ENCODE data around the gene SHISA4. TPM values are rescaled to one million over a fixed set of nuclear protein-coding genes. Genes with fewer than 3 reads are reported as not detected.

SHISA4 gene
- total and polyA plus RNA-seq, 2 donors (not counting 1 experiment from before 2014, with no cell fraction given): 0.12 TPM; not detected in 1

- peaks cover 5% of the 10 kb centered on the region for H3K4me1 Mint-ChIP-seq
- no peaks in the 10 kb centered on the region for H3K27me3 ChIP-seq (replicated peaks in 1 of 4; ENCODE audit: control extremely low read depth in 1 of 4, control insufficient read depth in 3 of 4, insufficient read depth in 4 of 4, low read length in 3 of 4)
- intact Hi-C loops (cut with micrococcal nuclease): no loop called here
- no peaks in the 10 kb centered on the region for H3K79me2 ChIP-seq (ENCODE audit: control insufficient read depth, insufficient read depth, low read length)
- CTCF ChIA-PET: no interaction called here
- H3K4me3 ChIP-seq (ENCODE audit: control extremely low read depth in 1 of 5, extremely low read depth in 1 of 5, insufficient read depth in 1 of 5, low read depth in 2 of 5, low read length in 4 of 5): no peak overlapping the region
- H4K20me1 ChIP-seq (ENCODE audit: control insufficient read depth, insufficient read depth, low read length, poor library complexity, severe bottlenecking): no peaks in the 10 kb centered on the region
- no peak for DNase-seq
- no peaks in the 10 kb centered on the region for H3K27me3 Mint-ChIP-seq
- H3K27ac Mint-ChIP-seq: no peak overlapping the region
- peaks cover 0 to 80% of the 10 kb centered on the region in 2 experiments for H3K36me3 ChIP-seq (replicated peaks in 1 of 2; ENCODE audit: control extremely low read depth in 1 of 2, control insufficient read depth in 1 of 2, extremely low read depth in 1 of 2, insufficient read depth in 2 of 2, low read length in 1 of 2)
- no peak for ATAC-seq (ENCODE audit: low read depth)
- H3K4me3 Mint-ChIP-seq: no peak overlapping the region
- no peak overlapping the region for H3K4me2 ChIP-seq (replicated peaks; ENCODE audit: low read depth, low read length, poor library complexity, severe bottlenecking)
- no peaks in the 10 kb centered on the region for H3K9me3 Mint-ChIP-seq (ENCODE audit: insufficient read depth)
- no peak overlapping the region for H2AFZ ChIP-seq (ENCODE audit: insufficient read depth, low read depth, low read length, poor library complexity, severe bottlenecking)
- peaks cover 0 to 3% of the 10 kb centered on the region in 2 donors for H3K4me1 ChIP-seq (ENCODE audit: control insufficient read depth in 2 of 2, insufficient read depth in 2 of 2, low read length in 2 of 2)
- no peak overlapping the region for H3K9ac ChIP-seq (ENCODE audit: low read length)
- H3K27ac ChIP-seq (ENCODE audit: low read length in 2 of 2): no peak overlapping the region
- WGBS (ENCODE audit: insufficient coverage): 100% methylated on average over 6 of the region's 10 CpGs
- H3K9me3 ChIP-seq (ENCODE audit: control extremely low read depth in 1 of 3, control insufficient read depth in 2 of 3, insufficient read depth in 1 of 3, low read length in 2 of 3): no peaks in the 10 kb centered on the region
- no peak for TF ChIP-seq EZH2 (IDR thresholded peaks at IDR 0.05; ENCODE audit: borderline replicate concordance, insufficient read depth, low read depth, low read length, poor library complexity, severe bottlenecking)
- TF ChIP-seq CTCF (IDR thresholded peaks at IDR 0.05): no peak
- POLR2A ChIA-PET: no interaction called here
These were observed 18.3 kb upstream of the SHISA4 start for GRCh38 chr1:201870397-201870796.

GRCh38 chr1:201874672-201875071, 14.0 kb upstream of the SHISA4 start:
- H3K9me3 ChIP-seq (ENCODE audit: control extremely low read depth in 1 of 3, control insufficient read depth in 2 of 3, insufficient read depth in 1 of 3, low read length in 2 of 3): no peaks in the 10 kb centered on the region
- H3K4me1 ChIP-seq (ENCODE audit: control insufficient read depth in 2 of 2, insufficient read depth in 2 of 2, low read length in 2 of 2): no peaks in the 10 kb centered on the region
- H2AFZ ChIP-seq (ENCODE audit: insufficient read depth, low read depth, low read length, poor library complexity, severe bottlenecking): no peak overlapping the region
- no peak overlapping the region for H3K4me3 Mint-ChIP-seq
- peaks cover 2 to 48% of the 10 kb centered on the region in 2 experiments for H3K36me3 ChIP-seq (replicated peaks in 1 of 2; ENCODE audit: control extremely low read depth in 1 of 2, control insufficient read depth in 1 of 2, extremely low read depth in 1 of 2, insufficient read depth in 2 of 2, low read length in 1 of 2)
- H3K27me3 ChIP-seq (replicated peaks in 1 of 4; ENCODE audit: control extremely low read depth in 1 of 4, control insufficient read depth in 3 of 4, insufficient read depth in 4 of 4, low read length in 3 of 4): no peaks in the 10 kb centered on the region
- no peaks in the 10 kb centered on the region for H3K27me3 Mint-ChIP-seq
- H3K4me2 ChIP-seq (replicated peaks; ENCODE audit: low read depth, low read length, poor library complexity, severe bottlenecking): no peak overlapping the region
- H3K27ac Mint-ChIP-seq: no peak overlapping the region
- ChIA-PET CTCF (interaction anchor here (1.2 kb wide), 1 partner anchor 21 kb away, joined by 3 read pairs; no protein-coding TSS in a partner anchor), POLR2A (no interaction called here)
- whole genome bisulfite sequencing (ENCODE audit: insufficient coverage): 100% methylated on average over 1 of the region's 1 CpG
- H3K9ac ChIP-seq (ENCODE audit: low read length): no peak overlapping the region
- no peaks in the 10 kb centered on the region for H4K20me1 ChIP-seq (ENCODE audit: control insufficient read depth, insufficient read depth, low read length, poor library complexity, severe bottlenecking)
- H3K79me2 ChIP-seq (ENCODE audit: control insufficient read depth, insufficient read depth, low read length): no peaks in the 10 kb centered on the region
- no peak overlapping the region for H3K27ac ChIP-seq (ENCODE audit: low read length in 2 of 2)
- DNase-seq (no peak), ATAC-seq (ENCODE audit: low read depth) (no peak)
- TF ChIP-seq CTCF (IDR thresholded peaks at IDR 0.05) (no peak), EZH2 (IDR thresholded peaks at IDR 0.05; ENCODE audit: borderline replicate concordance, insufficient read depth, low read depth, low read length, poor library complexity, severe bottlenecking) (no peak)
- no peak overlapping the region for H3K4me3 ChIP-seq (ENCODE audit: control extremely low read depth in 1 of 5, extremely low read depth in 1 of 5, insufficient read depth in 1 of 5, low read depth in 2 of 5, low read length in 4 of 5)
- intact Hi-C loops (cut with micrococcal nuclease): no loop called here
- H3K4me1 Mint-ChIP-seq: no peaks in the 10 kb centered on the region
- H3K9me3 Mint-ChIP-seq (ENCODE audit: insufficient read depth): no peaks in the 10 kb centered on the region
